Mesothelial cell of epicardium (in vitro differentiated cells): ENCODE results near the gene GFOD2. TPM values are rescaled to one million over a fixed set of nuclear protein-coding genes. Genes with fewer than 3 reads are reported as not detected.

Experiments
- DNase-seq, 2 experiments: peaks; one replicate each; pipeline ENCODE4 v3.0.0; 2021; ENCODE audit warnings: low spot score in 2 of 2; ENCODE audit not compliant: unreplicated experiment in 2 of 2
- H3K27ac Mint-ChIP-seq: 2 replicates; pipeline ENCODE4 v1.8.0; 2021; ENCODE audit warnings: mixed read lengths
- H3K27me3 Mint-ChIP-seq: 2 replicates; pipeline ENCODE4 v1.8.0; 2021; ENCODE audit warnings: low read depth, mixed read lengths
- H3K36me3 Mint-ChIP-seq: 2 replicates; pipeline ENCODE4 v1.8.0; 2021; ENCODE audit warnings: mixed read lengths
- H3K4me1 Mint-ChIP-seq: 2 replicates; pipeline ENCODE4 v1.8.0; 2021; ENCODE audit warnings: mixed read lengths
- H3K4me3 Mint-ChIP-seq: 2 replicates; pipeline ENCODE4 v1.8.0; 2021; ENCODE audit warnings: mild to moderate bottlenecking, moderate library complexity, mixed read lengths
- H3K9me3 Mint-ChIP-seq: 2 replicates; pipeline ENCODE4 v1.8.0; 2021; ENCODE audit warnings: mixed read lengths
- total RNA-seq: library from RNA; stranded (reverse); gene quantifications from 3 replicates; pipeline ENCODE4 v1.2.1, GENCODE V29; 2021
- TF ChIP-seq, protein P1 (sequence below): fragments of 200-600 bp; sonication (generic); IDR thresholded peaks from one replicate; pipeline ENCODE4 v1.5.0; 2021; ENCODE audit warnings: antibody characterized with exemption; ENCODE audit not compliant: unreplicated experiment

Gene GFOD2
- total RNA-seq, 1 donor from 2014 or later, result 27.0 TPM

DNA sequence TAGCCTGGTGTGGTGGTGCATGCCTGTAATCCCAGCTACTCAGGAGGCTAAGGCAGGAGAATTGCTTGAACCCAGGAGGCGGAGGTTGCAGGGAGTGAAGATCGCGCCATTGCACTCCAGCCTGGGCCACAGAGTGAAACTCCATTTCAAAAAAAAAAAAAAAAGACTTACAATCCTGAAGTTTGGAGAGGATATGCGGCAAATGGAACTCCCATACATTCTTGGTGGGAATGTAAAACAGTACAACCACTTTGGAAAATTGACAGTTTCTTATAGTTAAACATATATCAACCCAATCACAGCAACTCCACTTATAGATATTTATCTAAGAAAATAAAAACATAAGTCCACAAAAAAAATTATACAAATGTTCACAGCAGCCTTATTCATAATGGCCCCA lies 11.9 kb downstream of the GFOD2 start:
- Mint-ChIP-seq H3K27ac (no peak overlapping the region), H3K36me3 (peaks cover 3% of the 10 kb centered on the region), H3K4me3 (no peak overlapping the region), H3K27me3 (no peaks in the 10 kb centered on the region), H3K4me1 (peaks cover 4% of the 10 kb centered on the region), H3K9me3 (no peaks in the 10 kb centered on the region)
- DNase-seq, result no peak
- TF ChIP-seq, protein P1, sequence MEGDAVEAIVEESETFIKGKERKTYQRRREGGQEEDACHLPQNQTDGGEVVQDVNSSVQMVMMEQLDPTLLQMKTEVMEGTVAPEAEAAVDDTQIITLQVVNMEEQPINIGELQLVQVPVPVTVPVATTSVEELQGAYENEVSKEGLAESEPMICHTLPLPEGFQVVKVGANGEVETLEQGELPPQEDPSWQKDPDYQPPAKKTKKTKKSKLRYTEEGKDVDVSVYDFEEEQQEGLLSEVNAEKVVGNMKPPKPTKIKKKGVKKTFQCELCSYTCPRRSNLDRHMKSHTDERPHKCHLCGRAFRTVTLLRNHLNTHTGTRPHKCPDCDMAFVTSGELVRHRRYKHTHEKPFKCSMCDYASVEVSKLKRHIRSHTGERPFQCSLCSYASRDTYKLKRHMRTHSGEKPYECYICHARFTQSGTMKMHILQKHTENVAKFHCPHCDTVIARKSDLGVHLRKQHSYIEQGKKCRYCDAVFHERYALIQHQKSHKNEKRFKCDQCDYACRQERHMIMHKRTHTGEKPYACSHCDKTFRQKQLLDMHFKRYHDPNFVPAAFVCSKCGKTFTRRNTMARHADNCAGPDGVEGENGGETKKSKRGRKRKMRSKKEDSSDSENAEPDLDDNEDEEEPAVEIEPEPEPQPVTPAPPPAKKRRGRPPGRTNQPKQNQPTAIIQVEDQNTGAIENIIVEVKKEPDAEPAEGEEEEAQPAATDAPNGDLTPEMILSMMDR, result no peak

DNA sequence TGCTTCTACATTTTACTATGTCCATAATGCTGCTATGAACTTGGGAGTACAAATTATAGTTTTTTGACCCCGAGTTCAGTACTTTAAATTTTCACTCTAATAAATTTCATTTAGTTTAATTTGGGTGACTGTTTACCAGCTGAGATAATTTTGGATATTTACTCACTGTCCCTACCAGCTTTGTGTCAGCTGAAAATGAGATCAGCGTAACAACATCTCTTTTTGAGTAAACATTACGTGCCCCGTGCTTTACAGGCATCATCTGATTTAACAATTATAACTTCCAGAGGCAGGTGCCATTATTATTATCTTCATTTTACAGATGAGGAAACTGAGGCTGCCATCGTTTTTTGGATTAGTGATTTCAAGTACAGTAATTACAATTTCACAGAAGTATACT lies 15.0 kb downstream of the GFOD2 start:
- Mint-ChIP-seq H3K4me1 (peaks cover 4% of the 10 kb centered on the region), H3K27ac (no peak overlapping the region), H3K27me3 (no peaks in the 10 kb centered on the region), H3K9me3 (no peaks in the 10 kb centered on the region), H3K36me3 (peaks cover 2% of the 10 kb centered on the region), H3K4me3 (no peak overlapping the region)
- TF ChIP-seq, protein P1, result no peak
- no peak for DNase-seq

DNA sequence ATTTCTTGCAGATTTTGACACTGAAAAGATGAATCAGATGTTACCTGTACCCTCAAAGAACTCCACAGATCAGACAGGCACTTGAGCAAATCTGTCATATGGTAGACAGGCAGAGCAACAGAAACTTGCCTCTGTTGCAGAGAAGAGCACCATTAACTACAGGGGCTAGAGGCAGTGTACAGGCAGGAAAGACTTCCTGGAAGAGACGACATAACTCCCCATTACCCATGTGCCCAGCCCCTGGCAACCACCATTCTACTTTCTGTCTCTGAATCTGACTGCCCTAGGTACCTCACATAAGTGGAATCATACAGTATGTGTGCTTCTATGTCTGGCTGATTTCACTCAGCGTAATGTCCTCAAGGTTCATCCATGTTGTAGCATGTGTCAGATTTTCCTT lies 15.5 kb downstream of the GFOD2 start:
- peaks cover 3% of the 10 kb centered on the region for H3K9me3 Mint-ChIP-seq
- peaks cover 3% of the 10 kb centered on the region for H3K36me3 Mint-ChIP-seq
- no peak overlapping the region for H3K4me3 Mint-ChIP-seq
- H3K27me3 Mint-ChIP-seq, result no peaks in the 10 kb centered on the region
- TF ChIP-seq, protein P1, result no peak
- H3K27ac Mint-ChIP-seq, result peak overlapping the region; percentile 12
- H3K4me1 Mint-ChIP-seq, result peaks cover 4% of the 10 kb centered on the region
- no peak for DNase-seq

DNA sequence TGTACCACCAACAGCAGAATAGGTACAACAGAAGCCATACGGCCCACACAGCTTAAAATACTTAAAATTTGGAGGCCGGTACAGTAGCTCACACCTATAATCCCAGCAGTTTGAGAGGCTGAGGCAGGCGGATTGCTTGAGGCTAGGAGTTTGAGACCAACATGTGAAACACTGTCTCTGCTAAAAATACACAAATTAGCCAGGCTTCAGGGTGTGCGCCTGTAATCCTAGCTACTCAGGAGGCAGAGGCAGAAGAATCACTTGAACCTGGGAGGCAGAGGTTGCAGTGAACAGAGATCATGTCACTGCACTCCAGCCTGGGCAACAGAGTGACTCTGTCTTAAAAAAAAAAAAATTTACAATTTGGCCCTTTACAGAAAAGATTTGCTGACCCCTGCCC lies 17.0 kb downstream of the GFOD2 start:
- no peak overlapping the region for H3K4me3 Mint-ChIP-seq
- H3K4me1 Mint-ChIP-seq, result peaks cover 4% of the 10 kb centered on the region
- no peak for DNase-seq
- TF ChIP-seq, protein P1, result no peak
- H3K27me3 Mint-ChIP-seq, result no peaks in the 10 kb centered on the region
- H3K36me3 Mint-ChIP-seq, result peaks cover 5% of the 10 kb centered on the region
- H3K27ac Mint-ChIP-seq, result no peak overlapping the region
- peaks cover 4% of the 10 kb centered on the region for H3K9me3 Mint-ChIP-seq

DNA sequence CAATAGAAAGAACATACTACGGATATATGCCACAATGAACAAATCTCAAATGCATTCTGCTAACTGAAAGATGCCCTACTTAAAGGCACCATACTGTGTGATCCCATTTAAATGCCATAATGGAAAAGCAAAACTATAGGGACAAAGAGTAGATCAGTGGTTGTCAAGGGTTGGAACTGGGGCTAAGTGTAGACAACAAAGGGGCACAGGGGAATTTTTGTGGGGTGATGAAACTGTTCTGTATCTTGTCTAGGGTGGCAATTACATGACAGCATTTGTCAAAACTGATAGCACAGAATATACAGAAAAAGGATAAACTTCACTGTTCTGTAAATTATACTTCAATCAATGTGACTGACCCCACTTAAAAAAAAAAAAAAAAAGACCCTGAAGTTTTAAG lies 17.7 kb downstream of the GFOD2 start:
- no peak overlapping the region for H3K27ac Mint-ChIP-seq
- DNase-seq, result no peak
- H3K4me3 Mint-ChIP-seq, result no peak overlapping the region
- peaks cover 5% of the 10 kb centered on the region for H3K36me3 Mint-ChIP-seq
- no peaks in the 10 kb centered on the region for H3K27me3 Mint-ChIP-seq
- TF ChIP-seq, protein P1, result no peak
- peaks cover 4% of the 10 kb centered on the region for H3K9me3 Mint-ChIP-seq
- H3K4me1 Mint-ChIP-seq, result peaks cover 4% of the 10 kb centered on the region

DNA sequence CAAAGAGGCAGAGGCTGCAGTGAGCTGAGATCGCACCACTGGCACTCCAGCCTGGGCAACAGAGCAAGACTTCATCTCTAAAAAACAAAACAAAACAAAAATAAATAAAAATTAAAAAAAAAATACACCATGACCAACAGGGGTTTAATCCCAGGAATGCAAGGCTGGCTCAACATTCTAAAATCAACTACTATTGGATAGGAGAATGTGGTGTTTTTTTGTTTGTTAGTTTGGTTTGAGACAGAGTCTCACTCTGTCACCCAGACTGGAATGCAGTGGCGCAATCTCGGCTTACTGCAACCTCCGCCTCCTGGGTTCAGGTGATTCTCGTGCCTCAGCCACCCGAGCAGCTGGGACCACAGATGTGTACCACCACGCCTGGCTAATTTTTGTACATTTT lies 19.9 kb downstream of the GFOD2 start:
- no peak overlapping the region for H3K27ac Mint-ChIP-seq
- H3K9me3 Mint-ChIP-seq, result peaks cover 4% of the 10 kb centered on the region
- DNase-seq, result no peak
- TF ChIP-seq, protein P1, result no peak
- H3K36me3 Mint-ChIP-seq, result peaks cover 3% of the 10 kb centered on the region
- no peak overlapping the region for H3K4me3 Mint-ChIP-seq
- no peaks in the 10 kb centered on the region for H3K4me1 Mint-ChIP-seq
- H3K27me3 Mint-ChIP-seq, result no peaks in the 10 kb centered on the region
